Embryonic facial prominence (tissue), 1 donor: ENCODE data around the gene SV2A.
A peak's percentile ranks its signal among the peaks of the same experiment; 100 is the strongest.
"Not testable (repeated sequence)": the region's sequence is repeated elsewhere in the genome, so short reads cannot be mapped to it uniquely, and the experiment has no call there.

Source experiments
- DNase-seq: peaks from one replicate; pipeline ENCODE4 v3.0.0-alpha.2; 2016; ENCODE audit errors: extremely low spot score

The SV2A gene, protein sequence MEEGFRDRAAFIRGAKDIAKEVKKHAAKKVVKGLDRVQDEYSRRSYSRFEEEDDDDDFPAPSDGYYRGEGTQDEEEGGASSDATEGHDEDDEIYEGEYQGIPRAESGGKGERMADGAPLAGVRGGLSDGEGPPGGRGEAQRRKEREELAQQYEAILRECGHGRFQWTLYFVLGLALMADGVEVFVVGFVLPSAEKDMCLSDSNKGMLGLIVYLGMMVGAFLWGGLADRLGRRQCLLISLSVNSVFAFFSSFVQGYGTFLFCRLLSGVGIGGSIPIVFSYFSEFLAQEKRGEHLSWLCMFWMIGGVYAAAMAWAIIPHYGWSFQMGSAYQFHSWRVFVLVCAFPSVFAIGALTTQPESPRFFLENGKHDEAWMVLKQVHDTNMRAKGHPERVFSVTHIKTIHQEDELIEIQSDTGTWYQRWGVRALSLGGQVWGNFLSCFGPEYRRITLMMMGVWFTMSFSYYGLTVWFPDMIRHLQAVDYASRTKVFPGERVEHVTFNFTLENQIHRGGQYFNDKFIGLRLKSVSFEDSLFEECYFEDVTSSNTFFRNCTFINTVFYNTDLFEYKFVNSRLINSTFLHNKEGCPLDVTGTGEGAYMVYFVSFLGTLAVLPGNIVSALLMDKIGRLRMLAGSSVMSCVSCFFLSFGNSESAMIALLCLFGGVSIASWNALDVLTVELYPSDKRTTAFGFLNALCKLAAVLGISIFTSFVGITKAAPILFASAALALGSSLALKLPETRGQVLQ

DNA sequence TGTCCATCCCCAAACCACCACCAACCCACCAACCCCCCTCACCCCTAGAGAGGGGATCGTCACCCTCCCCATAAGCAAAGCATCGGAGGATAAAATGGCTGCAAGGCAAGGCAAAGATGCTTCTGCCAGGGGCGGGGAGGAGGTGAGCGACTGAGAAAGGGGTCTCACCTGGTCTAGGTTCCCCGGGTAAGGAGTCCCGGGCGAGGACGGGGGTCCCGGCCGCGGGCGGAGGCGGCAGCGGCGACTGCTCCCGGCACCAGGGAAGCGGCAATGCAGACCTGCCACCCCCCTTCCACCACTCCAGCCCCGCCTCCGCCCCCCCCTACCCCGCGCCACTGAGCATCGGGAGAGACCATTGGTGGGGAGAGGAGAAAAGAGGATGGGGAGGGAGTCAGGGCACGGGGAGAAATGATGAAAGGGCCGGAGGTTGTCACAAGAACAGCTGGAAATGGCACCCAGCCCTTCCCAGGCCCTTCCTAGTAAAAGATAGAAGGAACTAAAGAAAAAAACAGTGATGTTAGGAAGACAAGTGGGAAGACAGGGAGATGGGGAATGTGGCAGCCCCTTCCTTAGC is at the start of gene SV2A:
SV2A (minus strand) TSS at position 274 of the 574 bp plus-strand sequence. CDS start 4,004 bp downstream, outside the sequence.
- DNase-seq: no peak

GRCh38 chr1:149967041-149967440 is 49.4 kb upstream of the SV2A start:
- no peak for DNase-seq

- DNase-seq: no peak
Observed at GRCh38 chr1:149966405-149966804, 48.8 kb upstream of the SV2A start.

- no peak for DNase-seq
Observed at GRCh38 chr1:149965440-149965839, 47.8 kb upstream of the SV2A start.

- DNase-seq: no peak
Observed at GRCh38 chr1:149963358-149963757, 45.7 kb upstream of the SV2A start.

GRCh38 chr1:149962736-149963135 is 45.1 kb upstream of the SV2A start:
- DNase-seq: no peak

DNA sequence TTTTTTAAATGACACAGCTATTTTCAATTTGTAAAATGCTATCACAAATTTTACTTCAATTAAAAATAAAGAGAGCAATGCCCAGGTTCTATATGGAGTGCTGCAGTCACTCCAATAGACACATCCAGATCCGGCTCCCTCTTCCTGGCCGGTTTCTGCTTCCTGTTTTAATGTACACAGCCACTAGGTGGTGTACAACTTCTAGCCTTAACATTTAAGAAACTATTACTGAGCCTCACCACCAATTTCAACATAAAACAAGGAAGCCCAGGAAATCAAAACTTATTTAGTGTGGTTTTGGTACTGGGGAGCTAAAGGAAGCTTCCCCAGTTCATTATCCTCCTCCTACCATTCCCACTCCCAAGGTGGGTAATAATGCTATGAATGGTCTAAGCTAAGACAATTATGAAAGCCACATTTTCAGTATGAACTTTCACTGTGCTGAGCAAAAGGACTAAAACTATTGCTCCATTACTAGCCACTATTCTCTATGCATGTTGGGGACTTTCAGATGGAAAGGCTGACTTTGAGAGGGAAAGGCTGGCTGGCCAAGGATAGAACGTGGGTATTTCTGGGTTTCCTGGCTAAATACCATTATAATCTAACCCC is 44.5 kb upstream of the SV2A start:
- DNase-seq: peak; percentile 77

- not testable (repeated sequence) for DNase-seq
Observed at GRCh38 chr1:149957548-149957947, 39.9 kb upstream of the SV2A start.

GRCh38 chr1:149949911-149950310 is 32.3 kb upstream of the SV2A start:
- no peak for DNase-seq

- no peak for DNase-seq
Observed at GRCh38 chr1:149945206-149945605, 27.6 kb upstream of the SV2A start.

DNA sequence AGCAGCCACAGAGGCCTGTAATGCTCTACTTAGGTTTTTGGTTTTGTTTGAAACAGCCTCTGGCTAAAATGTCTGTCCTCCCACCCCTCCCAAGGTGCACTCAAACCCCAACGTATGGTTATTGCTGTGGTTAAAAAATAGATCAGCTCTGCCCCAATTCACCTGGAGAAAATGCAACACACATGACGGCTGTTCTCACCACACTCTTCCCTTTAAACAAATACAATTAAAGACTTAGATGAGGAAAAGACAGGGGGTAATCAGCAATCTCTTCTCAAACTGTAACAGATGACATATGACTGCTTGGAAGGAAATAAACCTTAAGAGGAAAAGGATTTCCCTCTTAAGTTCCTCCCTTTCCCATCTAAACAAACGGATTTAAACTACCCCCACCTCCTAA is 25.2 kb upstream of the SV2A start:
- DNase-seq: no peak

DNA sequence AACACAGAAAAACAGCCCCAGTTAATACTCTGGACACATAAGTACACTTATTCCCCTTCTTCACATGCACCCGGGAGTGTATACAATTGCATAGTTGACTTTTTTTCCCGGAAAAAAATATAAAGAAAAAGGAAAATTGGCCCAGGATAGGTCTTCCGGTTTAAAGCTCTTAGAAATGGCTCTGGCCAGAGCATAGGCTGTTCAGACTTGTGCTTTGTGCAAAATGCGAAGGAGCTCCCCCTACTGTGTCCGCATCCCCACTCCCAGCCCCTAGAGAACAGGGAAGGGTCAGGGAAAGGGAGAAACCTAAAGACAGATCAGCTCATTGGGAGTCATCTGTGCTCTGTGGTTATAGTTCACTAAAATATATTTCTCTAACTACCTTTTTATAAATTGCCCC is 24.6 kb upstream of the SV2A start:
- DNase-seq: no peak

- no peak for DNase-seq
Observed at GRCh38 chr1:149940427-149940826, 22.8 kb upstream of the SV2A start.

GRCh38 chr1:149938668-149939003 is 21.0 kb upstream of the SV2A start:
- DNase-seq: not testable (repeated sequence)

GRCh38 chr1:149937759-149938158 is 20.1 kb upstream of the SV2A start:
- DNase-seq: no peak

DNA sequence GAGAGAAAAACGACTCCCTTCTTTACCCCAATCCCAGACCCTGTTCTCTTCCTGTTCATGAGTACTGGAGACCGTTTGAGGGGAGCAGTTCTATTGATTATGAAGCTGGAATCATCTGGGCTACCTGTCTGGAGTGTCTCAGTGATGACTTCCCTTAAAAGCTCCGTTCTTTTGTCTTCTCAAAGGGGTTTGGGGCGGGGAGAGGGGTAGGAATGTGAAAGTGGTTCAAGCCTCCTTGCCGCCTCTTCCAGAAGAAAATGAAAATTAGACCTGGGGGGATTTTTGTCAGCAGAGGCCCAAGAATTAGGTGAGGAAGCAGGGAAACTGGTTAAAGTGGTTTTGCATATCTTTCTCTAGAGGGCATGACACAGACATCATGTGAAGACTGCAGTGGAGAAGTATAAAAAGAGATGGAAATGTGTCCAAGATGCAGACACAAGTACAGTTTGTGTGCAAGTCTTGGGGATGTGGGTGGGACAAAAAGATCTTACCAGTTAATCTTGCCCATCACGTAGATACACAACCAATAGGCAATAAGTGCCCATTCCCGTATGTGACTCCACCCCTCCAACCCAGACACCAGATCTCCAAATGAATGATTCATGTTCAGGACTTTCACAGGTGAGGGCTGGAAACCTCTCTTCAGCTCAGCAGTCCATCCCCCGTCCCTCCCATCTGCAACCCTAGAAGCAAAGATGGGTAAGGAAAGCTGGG is 19.5 kb upstream of the SV2A start:
- peak; percentile 50 for DNase-seq

DNA sequence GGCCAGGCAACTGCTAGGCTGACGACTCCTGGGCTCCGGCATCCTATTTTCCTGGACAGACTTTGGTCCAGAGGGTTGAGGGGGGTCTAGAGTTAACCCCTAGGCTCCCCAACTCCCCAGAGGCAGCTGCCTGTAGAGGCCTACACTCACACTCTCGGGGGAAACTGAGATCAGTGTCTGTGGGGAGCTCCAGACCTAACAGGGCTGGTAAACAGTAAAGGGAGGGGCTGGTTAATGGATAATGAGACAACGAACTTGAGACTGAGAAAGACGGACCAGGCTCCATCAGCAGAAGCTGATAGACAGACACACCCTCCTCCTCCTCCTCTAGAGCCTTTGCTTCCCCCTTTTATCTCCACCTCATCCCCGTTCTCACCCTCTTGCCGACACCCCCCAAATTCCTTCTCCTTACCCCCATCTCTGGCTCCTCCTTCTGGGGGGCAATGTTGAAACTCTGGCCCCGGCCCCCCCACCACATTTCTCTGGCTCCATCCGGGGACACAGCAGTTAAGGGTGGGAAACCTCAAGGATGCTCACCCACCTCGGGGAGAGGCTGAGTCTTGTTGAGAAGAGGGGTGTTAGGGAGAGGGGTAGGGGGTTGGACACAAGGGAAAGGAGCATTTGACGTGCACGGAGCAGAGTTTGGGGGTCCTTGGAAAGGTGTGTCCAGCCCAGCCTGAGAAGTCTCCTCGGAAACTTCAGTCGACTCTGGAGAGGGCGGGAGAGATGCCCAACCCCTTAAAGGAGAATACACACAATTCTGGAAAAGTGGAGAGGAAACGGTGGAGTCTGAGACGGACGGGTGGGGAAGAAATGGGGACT is 18.7 kb upstream of the SV2A start, which contains the start of gene MTMR11:
MTMR11 (minus strand) TSS at position 710 of the 822 bp plus-strand sequence; CDS start at position 478, 232 bp downstream.
- peak; percentile 30 for DNase-seq

- DNase-seq: no peak
Observed at GRCh38 chr1:149934356-149934755, 16.7 kb upstream of the SV2A start.

DNA sequence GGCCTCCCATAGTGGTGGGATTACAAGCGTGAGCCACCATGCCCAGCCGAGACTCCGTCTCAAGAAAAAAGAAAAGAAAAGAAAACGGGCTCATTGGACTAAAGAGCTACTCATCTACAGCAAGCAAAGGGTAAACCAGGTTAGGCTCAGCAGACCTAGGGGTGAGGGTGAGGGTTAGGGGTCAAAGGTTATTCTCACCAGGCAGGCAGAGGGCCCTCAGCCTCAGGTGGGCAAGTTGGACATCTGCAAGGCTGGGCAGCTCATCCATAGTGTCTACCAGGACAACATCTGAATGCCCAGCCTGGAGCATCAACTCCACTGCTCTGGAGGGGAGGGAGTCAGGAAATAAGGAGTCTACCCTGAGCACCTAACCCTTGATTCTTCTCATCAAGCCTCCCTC is 15.6 kb upstream of the SV2A start:
- DNase-seq: no peak

DNA sequence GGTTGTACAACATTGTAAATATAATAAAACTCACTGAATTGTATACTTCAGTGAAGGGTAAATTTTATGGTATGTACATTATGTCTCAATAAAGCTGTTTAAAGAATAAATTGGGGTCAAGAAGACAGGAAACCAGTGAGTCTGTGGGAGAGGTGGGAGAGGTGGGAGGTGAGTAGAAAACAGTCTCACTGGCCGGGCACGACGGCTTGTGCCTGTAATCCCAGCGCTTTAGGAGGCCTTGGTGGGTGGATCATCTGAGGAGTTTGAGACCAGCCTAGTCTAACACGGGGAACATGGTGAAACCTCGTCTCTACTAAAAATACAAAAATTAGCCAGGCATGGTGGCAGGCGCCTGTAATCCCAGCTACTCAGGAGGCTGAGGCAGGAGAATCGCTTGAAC is 14.8 kb upstream of the SV2A start:
- no peak for DNase-seq
